Breast epithelium (tissue), 4 donors: ENCODE data around the gene PCARE. TPM values are rescaled to one million over a fixed set of nuclear protein-coding genes. Genes with fewer than 3 reads are reported as not detected.
A peak's percentile ranks its signal among the peaks of the same experiment; 100 is the strongest.

Experiments
- DNase-seq, 2 donors: peaks; one replicate each; pipeline ENCODE4 v3.0.0-alpha.2; 2019; ENCODE audit warnings: low spot score in 2 of 2
- H3K27ac ChIP-seq, 2 donors: fragments of 200-600 bp; sonication (generic) in 1 of 2; one replicate each; pipeline ENCODE4 v1.5.1; 2016 to 2019; ENCODE audit warnings: mild to moderate bottlenecking in 1 of 2
- H3K27me3 ChIP-seq, 2 donors: fragments of 200-600 bp; sonication (generic) in 1 of 2; one replicate each; pipeline versions ENCODE4 v1.5.1 to v1.6.0; 2017 to 2019; ENCODE audit warnings: control low read depth in 1 of 2, mild to moderate bottlenecking in 1 of 2
- H3K36me3 ChIP-seq: fragments of 200-600 bp; one replicate; pipeline ENCODE4 v1.5.1; 2019
- H3K4me1 ChIP-seq, 2 donors: fragments of 200-600 bp; sonication (generic); one replicate each; pipeline ENCODE4 v1.5.1; 2016 to 2019; ENCODE audit warnings: control low read depth in 1 of 2
- H3K4me3 ChIP-seq, 3 donors: fragments of 200-600 bp; sonication (generic); 1 replicate in 2 of 3; 2 replicates in 1 of 3; pipeline ENCODE4 v1.5.1; 2016 to 2019; ENCODE audit warnings: mild to moderate bottlenecking in 3 of 3, moderate library complexity in 2 of 3
- H3K9me3 ChIP-seq, 2 donors: fragments of 200-600 bp; sonication (generic) in 1 of 2; one replicate each; pipeline ENCODE4 v1.5.1; 2016 to 2019; ENCODE audit warnings: control low read depth in 1 of 2
- POLR2A ChIP-seq: fragments of 450-650 bp; IDR thresholded peaks from one replicate; pipeline ENCODE4 v1.6.1; 2016; ENCODE audit warnings: antibody characterized with exemption, mild to moderate bottlenecking, moderate library complexity
- POLR2AphosphoS5 ChIP-seq, 3 donors: sonication (generic); formaldehyde crosslinking; IDR thresholded peaks; one replicate each; pipeline ENCODE4 v1.6.1; 2017; ENCODE audit warnings: antibody characterized with exemption in 3 of 3
- intact Hi-C: fragments of 100-400 bp; cut with DNase I; formaldehyde crosslinking; loops from one replicate; pipeline ENCODE4 v1.15.1; 2023; ENCODE audit warnings: low total_unique reads
- total RNA-seq, 3 donors: library from RNA; depleted of rRNA; stranded (reverse); fragments of >200 nt; gene quantifications; one replicate each; pipeline ENCODE4 v1.1.0, GENCODE V29; 2016
- TF ChIP-seq, protein P1 (sequence below), 3 donors: fragments of 450-650 bp; IDR thresholded peaks; one replicate each; pipeline ENCODE4 v1.5.1; 2016 to 2017; ENCODE audit warnings: antibody characterized with exemption in 3 of 3, mild to moderate bottlenecking in 3 of 3, moderate library complexity in 3 of 3

PCARE gene
- total RNA-seq, 3 donors from 2014 or later, result not detected

DNA sequence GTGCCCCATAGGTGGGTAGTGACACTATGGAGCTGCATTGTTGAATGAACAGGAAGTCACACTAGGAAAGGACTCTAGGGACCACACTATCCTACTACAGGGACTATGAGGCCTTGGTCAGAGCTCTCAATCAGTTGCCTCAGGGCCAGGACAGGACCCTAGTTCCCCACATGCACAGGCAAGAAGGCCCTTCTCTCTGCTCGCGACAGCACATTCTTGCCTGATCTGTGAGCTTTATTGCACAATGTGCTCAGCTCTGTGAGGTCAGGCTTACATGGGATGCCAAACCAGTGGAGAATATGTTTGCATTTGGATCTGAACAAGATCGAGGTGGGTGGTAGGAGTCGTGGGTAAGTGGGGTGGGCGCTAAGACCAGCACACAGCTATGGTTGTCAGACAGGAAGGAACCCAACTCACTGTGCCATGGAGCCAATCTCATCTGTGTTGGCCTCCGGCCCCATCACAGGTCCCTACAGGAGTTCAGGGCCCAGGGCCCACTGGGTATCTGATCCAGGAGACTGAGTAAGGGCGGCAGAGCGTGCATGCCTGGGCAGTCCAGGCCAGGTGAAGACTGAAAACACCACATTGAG is 8.0 kb downstream of the PCARE start:
- Histone ChIP-seq H3K36me3 (no peaks in the 10 kb centered on the region), H3K4me3 (no peak overlapping the region), H3K27ac (peak overlapping the region; percentile 76 to 87), H3K9me3 (no peaks in the 10 kb centered on the region), H3K4me1 (peaks cover 4 to 15% of the 10 kb centered on the region in 2 donors), H3K27me3 (no peaks in the 10 kb centered on the region)
- intact Hi-C loops, result no loop called here
- TF ChIP-seq POLR2AphosphoS5 (IDR thresholded peaks at IDR 0.05) (peak in 1 of 3 donors; percentile 37), POLR2A (no peak)
- TF ChIP-seq, protein P1, sequence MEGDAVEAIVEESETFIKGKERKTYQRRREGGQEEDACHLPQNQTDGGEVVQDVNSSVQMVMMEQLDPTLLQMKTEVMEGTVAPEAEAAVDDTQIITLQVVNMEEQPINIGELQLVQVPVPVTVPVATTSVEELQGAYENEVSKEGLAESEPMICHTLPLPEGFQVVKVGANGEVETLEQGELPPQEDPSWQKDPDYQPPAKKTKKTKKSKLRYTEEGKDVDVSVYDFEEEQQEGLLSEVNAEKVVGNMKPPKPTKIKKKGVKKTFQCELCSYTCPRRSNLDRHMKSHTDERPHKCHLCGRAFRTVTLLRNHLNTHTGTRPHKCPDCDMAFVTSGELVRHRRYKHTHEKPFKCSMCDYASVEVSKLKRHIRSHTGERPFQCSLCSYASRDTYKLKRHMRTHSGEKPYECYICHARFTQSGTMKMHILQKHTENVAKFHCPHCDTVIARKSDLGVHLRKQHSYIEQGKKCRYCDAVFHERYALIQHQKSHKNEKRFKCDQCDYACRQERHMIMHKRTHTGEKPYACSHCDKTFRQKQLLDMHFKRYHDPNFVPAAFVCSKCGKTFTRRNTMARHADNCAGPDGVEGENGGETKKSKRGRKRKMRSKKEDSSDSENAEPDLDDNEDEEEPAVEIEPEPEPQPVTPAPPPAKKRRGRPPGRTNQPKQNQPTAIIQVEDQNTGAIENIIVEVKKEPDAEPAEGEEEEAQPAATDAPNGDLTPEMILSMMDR (IDR thresholded peaks at IDR 0.05), result no peak
- peak; percentile 28 to 61 for DNase-seq

DNA sequence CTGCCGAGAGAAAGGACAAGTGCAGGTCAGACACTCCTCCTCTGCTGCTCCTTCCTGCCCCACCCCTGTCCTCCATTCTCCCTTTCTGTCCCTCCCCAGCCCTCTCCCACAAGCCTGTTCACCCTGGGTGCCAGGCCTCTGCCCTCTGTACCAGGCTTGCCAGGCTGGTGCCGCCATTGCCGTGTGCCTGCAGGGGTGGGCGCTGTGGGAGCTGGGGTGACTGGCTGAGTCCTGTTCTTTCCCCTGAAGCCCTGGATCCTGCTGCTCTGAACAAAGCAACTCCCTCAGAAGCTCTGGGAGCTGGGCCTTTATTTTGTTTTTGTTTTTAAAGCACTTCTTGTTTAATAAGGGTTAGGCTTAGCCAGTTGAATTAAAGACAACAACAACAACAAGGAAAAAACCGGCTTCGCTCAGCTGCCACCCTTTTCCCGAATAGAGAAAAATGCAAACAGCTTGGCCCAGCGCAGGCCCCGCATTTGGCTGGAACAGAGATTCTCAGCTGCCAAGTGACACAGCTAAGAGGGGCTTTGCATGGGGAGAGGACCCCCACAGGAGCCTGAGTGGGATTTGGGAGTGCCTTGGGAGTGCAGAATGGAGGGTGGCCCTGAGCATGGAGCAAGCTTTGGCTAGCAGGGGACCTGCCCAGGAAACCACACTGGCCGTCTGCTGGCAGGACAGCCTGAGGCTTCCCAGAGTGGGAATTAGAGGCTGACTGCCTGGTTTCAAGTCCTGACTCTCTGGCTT is 9.1 kb downstream of the PCARE start:
- TF ChIP-seq, protein P1 (IDR thresholded peaks at IDR 0.05), result no peak
- no peak for TF ChIP-seq POLR2AphosphoS5 (IDR thresholded peaks at IDR 0.05)
- TF ChIP-seq POLR2A, result no peak
- Histone ChIP-seq H3K27me3 (no peaks in the 10 kb centered on the region), H3K4me1 (peaks cover 4 to 15% of the 10 kb centered on the region in 2 donors), H3K27ac (peak overlapping the region; percentile 76 to 87), H3K36me3 (no peaks in the 10 kb centered on the region), H3K9me3 (no peaks in the 10 kb centered on the region), H3K4me3 (peak overlapping the region in 1 of 3 donors; percentile 13)
- intact Hi-C loops, result no loop called here
- peak in 1 of 2 donors; percentile 49 for DNase-seq

DNA sequence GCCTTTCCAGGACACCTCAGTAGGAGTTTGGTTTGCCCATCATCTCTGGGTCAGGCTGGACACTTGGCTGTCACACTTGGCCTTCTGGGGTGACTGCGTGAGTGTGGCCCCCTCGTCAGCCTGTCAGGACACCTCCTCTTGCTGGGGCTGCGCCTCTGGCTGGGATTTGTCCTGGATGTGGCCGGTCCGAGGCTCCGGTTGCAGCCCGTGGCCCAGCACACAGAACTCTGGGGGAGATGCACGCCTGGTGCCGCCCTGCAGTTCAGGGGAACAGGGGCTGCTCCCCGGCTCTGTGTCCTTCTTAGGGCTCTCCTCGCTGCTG is 9.6 kb downstream of the PCARE start:
- peak in 1 of 2 donors; percentile 49 for DNase-seq
- H3K27ac ChIP-seq, result peak overlapping the region; percentile 76 to 87
- H3K4me1 ChIP-seq, result peaks cover 4 to 15% of the 10 kb centered on the region in 2 donors
- H3K27me3 ChIP-seq, result no peaks in the 10 kb centered on the region
- H3K9me3 ChIP-seq, result no peaks in the 10 kb centered on the region
- H3K36me3 ChIP-seq, result no peaks in the 10 kb centered on the region
- intact Hi-C loops, result no loop called here
- TF ChIP-seq, protein P1 (IDR thresholded peaks at IDR 0.05), result no peak
- no peak for TF ChIP-seq POLR2AphosphoS5 (IDR thresholded peaks at IDR 0.05)
- TF ChIP-seq POLR2A, result no peak
- H3K4me3 ChIP-seq, result peak overlapping the region in 1 of 3 donors; percentile 13

DNA sequence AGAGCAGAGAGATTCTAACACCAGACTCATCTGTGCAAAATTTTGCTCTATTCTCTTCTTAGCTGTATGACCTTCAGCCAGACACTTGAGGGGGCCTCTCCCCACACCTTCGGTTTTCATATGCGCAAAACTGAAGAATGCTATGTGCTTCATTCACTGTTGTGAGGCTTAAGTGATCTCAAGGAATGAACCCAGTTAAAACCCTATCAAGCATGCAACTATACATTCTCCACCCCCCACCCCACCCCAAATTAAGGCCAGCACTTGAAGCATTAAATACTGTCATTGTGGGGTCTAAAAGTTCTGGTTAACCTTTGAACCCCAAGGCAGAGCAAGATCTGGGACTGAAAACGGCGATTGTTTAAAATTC is 10.0 kb downstream of the PCARE start:
- no peaks in the 10 kb centered on the region for H3K9me3 ChIP-seq
- H3K4me1 ChIP-seq, result peaks cover 4 to 15% of the 10 kb centered on the region in 2 donors
- no peaks in the 10 kb centered on the region for H3K36me3 ChIP-seq
- H3K27ac ChIP-seq, result peak overlapping the region; percentile 76 to 87
- peak overlapping the region in 1 of 3 donors; percentile 38 for H3K4me3 ChIP-seq
- H3K27me3 ChIP-seq, result no peaks in the 10 kb centered on the region
- DNase-seq, result peak in 1 of 2 donors; percentile 3
- TF ChIP-seq POLR2AphosphoS5 (IDR thresholded peaks at IDR 0.05), result no peak
- no peak for TF ChIP-seq POLR2A
- TF ChIP-seq, protein P1 (IDR thresholded peaks at IDR 0.05), result no peak
- intact Hi-C loops, result no loop called here

DNA sequence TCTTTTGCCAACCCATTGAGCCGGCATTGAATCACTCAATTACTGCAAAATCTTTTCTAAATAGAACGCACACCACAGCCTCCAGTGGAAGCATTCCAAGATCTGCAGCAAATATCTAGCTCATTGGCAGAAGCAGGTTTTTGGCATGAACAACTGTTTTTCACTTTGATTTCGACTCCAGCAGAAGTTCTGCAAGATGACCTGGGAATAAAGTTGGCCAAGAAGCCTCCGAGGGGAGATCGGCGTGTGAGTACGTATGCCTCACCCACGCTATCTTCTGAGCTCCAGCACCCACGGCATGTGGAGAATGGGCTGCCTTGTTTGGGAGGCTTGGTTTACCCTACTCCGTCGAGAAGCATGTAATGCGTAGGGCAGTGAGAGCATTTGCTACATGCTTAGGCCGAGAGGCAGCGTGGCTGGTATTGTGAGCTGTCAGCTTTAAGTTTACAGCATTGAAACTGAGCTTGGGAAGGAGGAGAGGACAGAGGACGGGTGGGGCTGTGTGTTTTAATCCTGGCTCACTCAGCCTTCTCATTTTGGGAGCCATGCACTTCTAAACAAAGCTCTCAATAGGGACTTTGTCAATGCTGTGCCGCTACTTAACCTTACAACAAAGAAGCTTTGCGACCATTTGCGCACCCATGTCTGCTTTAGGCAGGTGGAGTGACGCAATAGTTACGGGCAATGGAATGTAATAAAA is 10.5 kb downstream of the PCARE start:
- Histone ChIP-seq H3K9me3 (no peaks in the 10 kb centered on the region), H3K36me3 (no peaks in the 10 kb centered on the region), H3K27me3 (no peaks in the 10 kb centered on the region), H3K4me1 (peaks cover 4 to 15% of the 10 kb centered on the region in 2 donors), H3K4me3 (peak overlapping the region in 2 of 3 donors; percentile 38 to 39), H3K27ac (peak overlapping the region; percentile 76 to 87)
- TF ChIP-seq POLR2A (no peak), POLR2AphosphoS5 (IDR thresholded peaks at IDR 0.05) (peak in 1 of 3 donors; percentile 31)
- TF ChIP-seq, protein P1 (IDR thresholded peaks at IDR 0.05), result no peak
- intact Hi-C loops, result no loop called here
- peak in 1 of 2 donors; percentile 50 for DNase-seq
